Fibroblast of the aortic adventitia (primary cell): Measurements from ENCODE around the gene HOXC11. TPM values are rescaled to one million over a fixed set of nuclear protein-coding genes. Genes with fewer than 3 reads are reported as not detected.

Source experiments
- DNase-seq: peaks from one replicate; pipeline ENCODE4 v3.0.0-alpha.2; 2010; ENCODE audit warnings: low read depth
- H3K4me3 ChIP-seq: 2 replicates; pipeline ENCODE4 v1.5.1; 2011; ENCODE audit warnings: low read depth, mild to moderate bottlenecking, control low read depth, low read length, moderate library complexity
- total RNA-seq: library from RNA; depleted of rRNA; stranded (reverse); fragments of >200 nt; gene quantifications from 2 replicates; pipeline ENCODE4 v1.2.3, GENCODE V29; 2012; ENCODE audit warnings: low replicate concordance
- TF ChIP-seq, protein P1 (sequence below): IDR thresholded peaks from 2 replicates; pipeline ENCODE4 v1.5.1; 2011; ENCODE audit warnings: mild to moderate bottlenecking, low read length, control low read depth, inconsistent platforms; ENCODE audit not compliant: insufficient read depth

HOXC11 gene
- total RNA-seq, 1 donor = not detected

DNA sequence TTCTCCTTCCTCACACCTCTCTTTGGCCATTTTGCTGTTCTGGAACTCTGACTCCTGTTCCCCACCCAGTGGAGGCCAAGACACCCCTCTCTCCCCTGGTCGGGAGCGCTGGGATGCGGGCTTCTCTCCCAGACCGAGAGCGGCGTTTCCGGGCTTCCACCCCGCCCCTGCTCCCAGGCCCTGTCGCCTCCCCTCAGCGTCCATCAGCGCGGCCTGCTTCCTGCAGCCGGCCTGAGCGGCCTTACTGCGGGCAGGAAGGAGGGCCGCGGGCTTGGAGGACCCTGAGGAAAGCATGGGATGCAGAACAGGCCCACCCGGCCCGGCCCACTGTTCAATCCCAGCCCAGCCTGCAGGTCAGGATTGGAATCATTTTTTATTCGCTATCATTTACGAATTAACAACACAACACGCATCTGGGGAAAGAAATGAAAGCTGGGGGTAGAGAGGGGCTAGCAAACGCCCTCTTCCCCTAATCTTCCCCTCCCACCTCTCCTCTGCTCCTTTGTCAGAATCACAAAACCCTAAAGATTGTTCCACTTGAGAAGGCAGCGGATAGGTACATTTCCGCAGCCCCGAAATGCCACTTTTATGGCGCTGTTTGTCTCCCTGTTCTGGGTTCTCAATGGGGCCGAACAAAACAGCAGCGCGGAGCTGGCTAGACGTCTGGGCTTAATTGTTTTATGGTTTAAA, 32.1 kb downstream of the HOXC11 start:
- TF ChIP-seq, protein P1, sequence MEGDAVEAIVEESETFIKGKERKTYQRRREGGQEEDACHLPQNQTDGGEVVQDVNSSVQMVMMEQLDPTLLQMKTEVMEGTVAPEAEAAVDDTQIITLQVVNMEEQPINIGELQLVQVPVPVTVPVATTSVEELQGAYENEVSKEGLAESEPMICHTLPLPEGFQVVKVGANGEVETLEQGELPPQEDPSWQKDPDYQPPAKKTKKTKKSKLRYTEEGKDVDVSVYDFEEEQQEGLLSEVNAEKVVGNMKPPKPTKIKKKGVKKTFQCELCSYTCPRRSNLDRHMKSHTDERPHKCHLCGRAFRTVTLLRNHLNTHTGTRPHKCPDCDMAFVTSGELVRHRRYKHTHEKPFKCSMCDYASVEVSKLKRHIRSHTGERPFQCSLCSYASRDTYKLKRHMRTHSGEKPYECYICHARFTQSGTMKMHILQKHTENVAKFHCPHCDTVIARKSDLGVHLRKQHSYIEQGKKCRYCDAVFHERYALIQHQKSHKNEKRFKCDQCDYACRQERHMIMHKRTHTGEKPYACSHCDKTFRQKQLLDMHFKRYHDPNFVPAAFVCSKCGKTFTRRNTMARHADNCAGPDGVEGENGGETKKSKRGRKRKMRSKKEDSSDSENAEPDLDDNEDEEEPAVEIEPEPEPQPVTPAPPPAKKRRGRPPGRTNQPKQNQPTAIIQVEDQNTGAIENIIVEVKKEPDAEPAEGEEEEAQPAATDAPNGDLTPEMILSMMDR = no peak
- peak; percentile 19 for DNase-seq
- H3K4me3 ChIP-seq = peak overlapping the region; percentile 28

DNA sequence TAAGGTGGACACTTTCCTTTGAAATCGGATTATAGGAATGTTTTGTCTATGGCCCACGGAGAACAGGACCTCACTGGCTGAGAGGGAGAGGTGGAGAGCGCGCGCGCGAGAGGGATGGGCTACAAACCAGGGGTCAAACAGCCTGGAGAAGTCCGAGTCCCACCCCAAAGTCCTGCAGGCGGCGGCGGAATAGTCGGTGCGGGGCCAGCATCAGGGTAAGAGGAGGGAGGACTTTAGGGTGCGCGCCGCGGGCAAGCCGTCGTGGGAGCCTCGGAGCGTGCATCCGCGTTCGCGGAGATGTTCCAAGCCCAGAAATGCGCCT, 32.6 kb downstream of the HOXC11 start:
- no peak for DNase-seq
- TF ChIP-seq, protein P1 = no peak
- peak overlapping the region; percentile 13 for H3K4me3 ChIP-seq

DNA sequence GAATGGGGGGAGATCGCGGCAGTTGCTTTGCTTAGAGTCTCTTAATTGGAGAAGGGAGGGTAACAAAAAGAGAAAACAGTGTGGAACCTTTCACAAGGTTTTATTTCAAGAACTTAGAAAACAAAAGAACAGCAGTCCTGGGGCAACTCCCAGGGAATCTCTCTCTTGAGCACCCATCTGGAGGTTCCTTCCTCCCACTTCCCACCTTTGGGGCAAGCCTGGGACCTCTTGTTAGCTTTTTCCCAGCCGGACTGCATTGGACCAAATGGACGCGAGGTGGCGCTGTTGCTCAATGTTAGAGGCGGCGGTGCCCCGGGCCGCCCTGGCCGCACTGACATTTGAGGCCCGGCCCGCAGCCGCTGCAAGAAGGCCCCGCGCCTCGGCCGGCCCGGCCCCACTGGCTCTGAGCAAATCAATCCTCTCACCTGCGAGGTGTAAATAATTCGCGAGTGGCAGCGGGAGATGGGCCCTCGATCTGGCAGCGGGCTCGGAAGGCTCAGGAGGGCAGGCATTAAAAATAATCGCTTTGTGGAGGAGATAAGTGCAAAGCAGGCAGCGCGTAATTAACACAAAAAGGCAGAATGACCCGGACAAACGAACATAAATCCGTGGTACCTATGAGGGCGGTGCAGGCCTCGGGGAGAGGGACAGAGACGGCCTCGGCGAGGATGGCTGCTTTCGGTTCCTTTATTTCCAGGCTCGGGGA, 33.1 kb downstream of the HOXC11 start:
- DNase-seq = peak; percentile 79
- TF ChIP-seq, protein P1 = peak; percentile 82
- no peak overlapping the region for H3K4me3 ChIP-seq

DNA sequence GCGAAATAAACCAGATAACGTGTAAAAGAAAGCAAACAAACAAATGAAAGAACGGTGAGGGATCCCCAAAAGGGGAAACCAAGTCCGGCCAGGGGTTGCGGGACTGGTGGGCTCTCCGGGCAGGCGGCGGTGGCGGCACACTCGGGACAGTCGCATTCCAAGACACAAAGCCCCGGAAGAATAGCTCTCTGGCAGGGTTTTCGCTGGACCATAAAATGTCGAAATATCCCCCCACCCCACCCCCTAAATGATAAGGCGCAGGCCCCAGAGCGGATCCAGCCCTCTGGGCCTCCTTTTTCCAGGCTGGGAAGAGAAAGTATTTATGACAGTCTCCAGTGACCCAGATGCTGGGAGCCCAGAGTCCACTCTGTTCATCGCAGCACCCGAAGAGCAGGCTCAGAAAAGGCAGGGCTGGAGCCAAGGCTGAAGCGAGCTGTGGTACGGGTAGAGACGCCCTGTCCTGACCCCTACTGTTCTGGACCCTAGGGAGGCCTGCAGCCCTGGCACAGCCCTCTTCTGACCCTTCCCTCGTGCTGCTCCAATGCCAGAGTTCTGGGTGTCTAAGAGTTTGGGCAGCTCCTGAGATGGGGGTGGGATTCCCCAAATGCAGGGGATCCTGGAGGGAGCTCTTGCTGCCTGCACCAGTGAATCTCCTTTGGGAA, 33.8 kb downstream of the HOXC11 start:
- TF ChIP-seq, protein P1 = no peak
- DNase-seq = no peak
- no peak overlapping the region for H3K4me3 ChIP-seq

DNA sequence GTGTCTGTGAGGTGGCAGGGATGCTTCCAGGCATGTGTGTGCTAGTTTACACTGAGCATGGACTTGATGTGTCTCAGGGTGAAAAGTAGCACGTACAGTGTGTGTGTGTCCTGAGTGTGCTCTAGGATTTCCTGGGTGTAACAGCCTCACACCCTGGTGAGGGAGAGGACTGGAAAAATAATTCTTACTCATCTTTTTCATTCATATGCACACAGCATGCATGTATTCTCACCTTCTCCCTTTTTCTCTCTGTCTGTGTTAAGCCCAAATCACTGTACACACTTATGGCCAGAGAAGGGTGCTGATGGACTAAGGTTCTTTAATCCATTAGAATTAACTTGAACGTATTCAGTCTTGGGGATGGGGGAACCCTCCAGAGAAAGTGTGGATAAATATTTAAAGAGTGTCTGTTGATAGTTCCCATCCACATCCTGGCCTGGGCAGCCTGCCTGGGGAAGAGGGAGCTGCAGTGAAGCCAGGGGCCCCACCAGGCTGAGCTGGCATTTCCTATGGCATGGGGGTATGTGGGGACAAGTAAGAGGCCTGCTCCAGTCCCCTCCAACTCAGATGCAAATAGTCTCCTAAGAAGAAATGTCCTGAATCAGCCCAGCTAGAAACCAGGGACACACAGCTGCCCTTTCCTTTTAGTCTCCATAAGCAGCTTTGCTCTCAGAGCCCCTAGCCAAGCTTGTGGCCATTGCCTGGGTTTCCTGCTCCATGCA, 34.8 kb downstream of the HOXC11 start:
- DNase-seq = no peak
- TF ChIP-seq, protein P1 = no peak
- no peak overlapping the region for H3K4me3 ChIP-seq

DNA sequence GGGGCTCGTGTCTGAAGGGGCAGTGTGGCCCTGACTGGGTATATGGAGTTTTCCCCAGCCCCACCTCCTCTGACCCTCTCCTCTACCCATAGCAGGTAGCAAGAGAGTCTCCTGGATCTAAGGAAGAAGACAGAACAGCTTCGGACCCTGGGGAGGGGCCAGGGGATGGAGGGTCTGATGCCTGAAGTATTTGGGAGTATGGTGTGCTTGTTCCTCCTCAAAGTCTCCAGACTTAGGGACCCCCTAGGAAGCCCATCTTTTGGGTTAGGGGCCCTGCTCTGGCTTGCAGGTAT, 35.3 kb downstream of the HOXC11 start:
- DNase-seq = no peak
- no peak overlapping the region for H3K4me3 ChIP-seq
- TF ChIP-seq, protein P1 = no peak
